Measurements from ENCODE around the gene UBE2G2. TPM values are rescaled to one million over a fixed set of nuclear protein-coding genes. Genes with fewer than 3 reads are reported as not detected.
A peak's percentile ranks its signal among the peaks of the same experiment; 100 is the strongest.

Gene UBE2G2
- total RNA-seq, 1 experiment from 2014 or later: 121 TPM

GRCh38 chr21:44766818-44767354, 34.7 kb downstream of the UBE2G2 start:
- Histone ChIP-seq H3K4me2 (ENCODE audit: insufficient read depth, insufficient read length, low read length) (no peak overlapping the region), H3K27ac (ENCODE audit: insufficient read length, low read depth, low read length) (no peak overlapping the region), H3K9me3 (ENCODE audit: control insufficient read depth, low read depth, low read length) (no peaks in the 10 kb centered on the region), H3K9ac (ENCODE audit: extremely low read depth, insufficient read length, low read length) (no peak overlapping the region), H3K4me1 (ENCODE audit: insufficient read depth, low read length) (no peaks in the 10 kb centered on the region; the same call in 1 of the 2 replicates), H2BK120ac (ENCODE audit: low read depth, low read length, poor library complexity, severe bottlenecking) (no peak overlapping the region), H2BK15ac (ENCODE audit: low read depth, low read length) (no peak overlapping the region), H3K4ac (ENCODE audit: low read depth, low read length) (no peak overlapping the region), H2AK5ac (ENCODE audit: insufficient read length, low read length) (no peak overlapping the region), H3K56ac (ENCODE audit: insufficient read length, low read depth, low read length) (no peak overlapping the region), H3K79me1 (ENCODE audit: insufficient read depth, low read depth, low read length, poor library complexity, severe bottlenecking) (no peaks in the 10 kb centered on the region), H2BK12ac (ENCODE audit: insufficient read length, low read depth, low read length) (no peak overlapping the region), H3T11ph (ENCODE audit: low read length) (no peak overlapping the region), H3K18ac (ENCODE audit: insufficient read length, low read depth, low read length) (peak overlapping the region; percentile 10), H3K23ac (ENCODE audit: insufficient read length, low read depth, low read length) (no peak overlapping the region), H3K27me3 (ENCODE audit: insufficient read depth, low read length) (no peaks in the 10 kb centered on the region), H3K23me2 (ENCODE audit: insufficient read length, low read depth, low read length, poor library complexity, severe bottlenecking) (no peaks in the 10 kb centered on the region), H3K14ac (ENCODE audit: insufficient read depth, low read length) (peak overlapping the region; percentile 62), H2BK20ac (ENCODE audit: low read depth, low read length, poor library complexity, severe bottlenecking) (no peak overlapping the region), H4K5ac (ENCODE audit: insufficient read length, low read depth, low read length) (no peak overlapping the region), H4K91ac (ENCODE audit: insufficient read length, low read depth, low read length) (no peak overlapping the region), H4K8ac (replicated peaks; ENCODE audit: insufficient read length, low read depth, low read length) (no peak overlapping the region), H3K79me2 (ENCODE audit: insufficient read depth, low read length) (no peaks in the 10 kb centered on the region), H4K20me1 (ENCODE audit: control insufficient read depth, insufficient read depth, insufficient read length) (no peaks in the 10 kb centered on the region), H2BK5ac (ENCODE audit: insufficient read length, low read length) (no peak overlapping the region), H2AFZ (ENCODE audit: low read length) (no peak overlapping the region)
- no peak for TF ChIP-seq CTCF (conservative IDR thresholded peaks at IDR 0.05)
- no peak for DNase-seq
- Mint-ChIP-seq H3K4me3 (no peak overlapping the region; a peak in 1 of 5 replicates), H3K36me3 (ENCODE audit: insufficient read depth in 1 of 3, low read depth in 3 of 3) (peaks cover 11 to 33% (median 29%) of the 10 kb centered on the region in 3 experiments), H3K4me1 (peaks cover 41 to 50% of the 10 kb centered on the region in 2 experiments), H3K9me3 (no peaks in the 10 kb centered on the region), H3K27me3 (ENCODE audit: low read depth) (no peaks in the 10 kb centered on the region; the same call in 1 of the 2 replicates), H3K27ac (peak overlapping the region in 2 of 3 experiments; percentile 68 to 90; a peak in 3 of 7 replicates)
- no CpG with 5 or more reads among the region's 11 CpGs for WGBS (ENCODE audit: extremely low coverage, insufficient read length, low lambda C conversion rate)

All from H9 (cell line).